T-helper 2 cell treated with Interferon-gamma antibody and Interleukin-4, amounts not matched to agents 5 μg/mL and 100 μg/mL, for 36 hours (primary cell): ENCODE results near the gene ACTR10.
"Not testable (repeated sequence)": the region's sequence is repeated elsewhere in the genome, so short reads cannot be mapped to it uniquely, and the experiment has no call there.

ENCODE experiments used
- DNase-seq: peaks from one replicate; pipeline ENCODE4 v3.0.0; 2021; ENCODE audit warnings: low spot score
- H3K27ac Mint-ChIP-seq: one replicate; pipeline ENCODE4 v1.8.0; 2021; ENCODE audit warnings: mild to moderate bottlenecking, mixed read lengths
- H3K27me3 Mint-ChIP-seq: one replicate; pipeline ENCODE4 v1.8.0; 2021; ENCODE audit warnings: low read depth, mixed read lengths
- H3K36me3 Mint-ChIP-seq: one replicate; pipeline ENCODE4 v1.8.0; 2021; ENCODE audit warnings: low read depth, mixed read lengths
- H3K4me1 Mint-ChIP-seq: one replicate; pipeline ENCODE4 v1.8.0; 2021; ENCODE audit warnings: low read depth, mixed read lengths
- H3K4me3 Mint-ChIP-seq: one replicate; pipeline ENCODE4 v1.8.0; 2022; ENCODE audit warnings: mild to moderate bottlenecking, moderate library complexity, mixed read lengths
- H3K9me3 Mint-ChIP-seq: one replicate; pipeline ENCODE4 v1.8.0; 2021; ENCODE audit warnings: mixed read lengths

Gene ACTR10

GRCh38 chr14:58244556-58245387 is 44.8 kb downstream of the ACTR10 start, which contains the start of gene PSMA3:
Gene PSMA3, plus strand, starts transcription at chr14:58244843. Its CDS starts 78 bp downstream, at chr14:58244921.
- peaks cover 1% of the 10 kb centered on the region for H3K27me3 Mint-ChIP-seq
- H3K27ac Mint-ChIP-seq: peak within 1 kb of the TSS; percentile 96
- peaks cover 14% of the 10 kb centered on the region for H3K36me3 Mint-ChIP-seq
- DNase-seq: peak; percentile 96
- H3K4me1 Mint-ChIP-seq: peaks cover 36% of the 10 kb centered on the region
- H3K4me3 Mint-ChIP-seq: peak within 1 kb of the TSS; percentile 88
- H3K9me3 Mint-ChIP-seq: no peaks in the 10 kb centered on the region

- Mint-ChIP-seq H3K4me1 (peaks cover 36% of the 10 kb centered on the region), H3K27ac (peak overlapping the region; percentile 96), H3K9me3 (no peaks in the 10 kb centered on the region), H3K36me3 (peaks cover 19% of the 10 kb centered on the region), H3K4me3 (peak overlapping the region; percentile 88), H3K27me3 (no peaks in the 10 kb centered on the region)
- DNase-seq: no peak
Measured at GRCh38 chr14:58245562-58245961, 45.6 kb downstream of the ACTR10 start.

DNA sequence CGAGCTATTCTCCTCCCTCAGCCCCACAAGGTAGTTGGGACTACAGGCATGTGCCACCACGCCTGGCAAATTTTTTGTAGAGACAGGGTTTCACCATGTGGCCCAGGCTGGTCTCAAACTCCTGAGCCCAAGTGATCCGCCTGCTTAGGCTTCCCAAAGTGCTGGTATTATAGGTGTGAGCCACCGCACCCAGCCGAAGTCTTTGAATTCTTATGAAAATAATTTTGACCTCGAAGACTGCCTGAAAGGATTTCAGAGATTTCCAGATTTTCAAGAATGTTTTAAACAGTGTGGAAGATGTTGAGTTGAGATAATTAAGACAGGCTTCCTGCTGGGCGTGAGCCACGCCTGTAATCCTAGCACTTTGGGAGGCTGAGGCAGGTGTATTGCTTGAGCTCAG is 49.7 kb downstream of the ACTR10 start:
- no peak overlapping the region for H3K4me3 Mint-ChIP-seq
- H3K9me3 Mint-ChIP-seq: no peaks in the 10 kb centered on the region
- DNase-seq: no peak
- peaks cover 40% of the 10 kb centered on the region for H3K36me3 Mint-ChIP-seq
- no peak overlapping the region for H3K27ac Mint-ChIP-seq
- peaks cover 28% of the 10 kb centered on the region for H3K4me1 Mint-ChIP-seq
- H3K27me3 Mint-ChIP-seq: no peaks in the 10 kb centered on the region

DNA sequence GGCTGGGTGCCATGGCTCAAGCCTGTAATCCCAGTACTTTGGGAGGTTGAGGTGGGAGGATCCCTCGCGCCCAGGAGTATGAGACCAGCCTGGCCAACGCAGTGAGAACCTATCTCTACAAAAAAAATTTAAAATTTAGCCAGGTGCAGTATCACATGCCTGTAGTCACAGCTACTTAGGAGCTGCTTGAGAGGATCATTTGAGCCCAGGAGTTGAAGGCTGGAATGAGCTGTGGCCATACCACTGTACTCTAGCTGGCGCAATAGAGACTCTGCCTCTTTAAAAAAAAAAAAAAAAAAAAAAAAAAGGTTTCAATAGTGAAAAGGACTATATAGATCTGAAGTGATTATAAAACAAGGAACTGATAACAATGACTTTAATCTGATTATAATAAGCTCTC is 58.2 kb downstream of the ACTR10 start:
- no peak overlapping the region for H3K4me3 Mint-ChIP-seq
- no peak overlapping the region for H3K27ac Mint-ChIP-seq
- H3K36me3 Mint-ChIP-seq: peaks cover 45% of the 10 kb centered on the region

GRCh38 chr14:58262005-58262404 is 62.1 kb downstream of the ACTR10 start:
- H3K4me3 Mint-ChIP-seq, H3K27ac Mint-ChIP-seq, H3K9me3 Mint-ChIP-seq, H3K27me3 Mint-ChIP-seq, H3K4me1 Mint-ChIP-seq, DNase-seq: not testable (repeated sequence)
- H3K36me3 Mint-ChIP-seq: peaks cover 62% of the 10 kb centered on the region

More for the DNA sequence above, 58.2 kb downstream of the ACTR10 start:
- no peak for DNase-seq
- H3K27me3 Mint-ChIP-seq: no peaks in the 10 kb centered on the region
- peaks cover 2% of the 10 kb centered on the region for H3K4me1 Mint-ChIP-seq
- H3K9me3 Mint-ChIP-seq: no peaks in the 10 kb centered on the region

- DNase-seq: no peak
- Mint-ChIP-seq H3K27me3 (no peaks in the 10 kb centered on the region), H3K9me3 (no peaks in the 10 kb centered on the region), H3K36me3 (peaks cover 64% of the 10 kb centered on the region), H3K4me3 (no peak overlapping the region), H3K4me1 (peaks cover 6% of the 10 kb centered on the region), H3K27ac (no peak overlapping the region)
Measured at GRCh38 chr14:58265401-58265800, 65.5 kb downstream of the ACTR10 start.

GRCh38 chr14:58270628-58271027 is 70.7 kb downstream of the ACTR10 start:
- H3K9me3 Mint-ChIP-seq: no peaks in the 10 kb centered on the region
- no peaks in the 10 kb centered on the region for H3K27me3 Mint-ChIP-seq
- H3K4me3 Mint-ChIP-seq: no peak overlapping the region
- H3K36me3 Mint-ChIP-seq: peaks cover 73% of the 10 kb centered on the region
- H3K27ac Mint-ChIP-seq: no peak overlapping the region
- no peak for DNase-seq
- H3K4me1 Mint-ChIP-seq: peaks cover 24% of the 10 kb centered on the region

- no peak overlapping the region for H3K27ac Mint-ChIP-seq
- no peaks in the 10 kb centered on the region for H3K9me3 Mint-ChIP-seq
- H3K4me1 Mint-ChIP-seq: peaks cover 37% of the 10 kb centered on the region
- no peak for DNase-seq
- no peaks in the 10 kb centered on the region for H3K27me3 Mint-ChIP-seq
- no peak overlapping the region for H3K4me3 Mint-ChIP-seq
- peaks cover 70% of the 10 kb centered on the region for H3K36me3 Mint-ChIP-seq
Measured at GRCh38 chr14:58272588-58273372, 72.8 kb downstream of the ACTR10 start.

- no peak for DNase-seq
- Mint-ChIP-seq H3K9me3 (no peaks in the 10 kb centered on the region), H3K27me3 (no peaks in the 10 kb centered on the region), H3K27ac (peak overlapping the region; percentile 89), H3K4me3 (peak overlapping the region; percentile 69), H3K36me3 (peaks cover 74% of the 10 kb centered on the region), H3K4me1 (peaks cover 36% of the 10 kb centered on the region)
Measured at GRCh38 chr14:58274881-58275280, 74.9 kb downstream of the ACTR10 start.

DNA sequence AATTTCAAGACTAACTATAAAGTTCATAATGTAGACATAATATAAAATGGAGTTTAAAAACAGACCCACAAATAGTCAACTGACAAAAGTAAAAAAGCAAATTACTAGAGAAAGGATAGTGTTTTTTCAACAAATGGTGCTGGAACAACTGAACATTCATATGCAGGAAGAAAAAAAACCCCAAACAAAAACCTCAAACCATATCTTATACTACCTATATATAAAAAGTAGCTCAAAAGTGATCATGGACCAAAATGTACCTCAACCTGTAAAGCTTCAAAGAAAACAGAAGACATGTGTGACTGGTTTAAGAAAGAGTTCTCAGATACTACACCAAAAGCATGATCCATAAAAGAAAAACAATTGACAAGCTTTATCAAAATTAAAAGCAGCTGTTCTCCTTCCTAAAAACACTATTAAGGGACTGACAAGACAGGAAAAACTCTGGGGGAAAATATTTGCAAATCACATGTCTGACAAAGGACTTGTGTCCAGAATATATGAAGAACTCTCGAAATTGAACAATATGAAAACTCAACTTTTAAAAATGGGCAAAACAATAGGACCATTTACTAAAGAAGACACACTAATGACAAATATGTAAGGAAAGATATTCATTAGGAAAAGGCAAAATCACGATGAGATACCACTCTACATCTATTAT is 75.7 kb downstream of the ACTR10 start:
- Mint-ChIP-seq H3K4me3 (peak overlapping the region; percentile 69), H3K36me3 (peaks cover 71% of the 10 kb centered on the region), H3K4me1 (peaks cover 37% of the 10 kb centered on the region), H3K9me3 (no peaks in the 10 kb centered on the region), H3K27ac (peak overlapping the region; percentile 89), H3K27me3 (no peaks in the 10 kb centered on the region)
- DNase-seq: no peak

GRCh38 chr14:58276208-58276607 is 76.3 kb downstream of the ACTR10 start:
- no peaks in the 10 kb centered on the region for H3K27me3 Mint-ChIP-seq
- H3K27ac Mint-ChIP-seq: peak overlapping the region; percentile 11
- no peak overlapping the region for H3K4me3 Mint-ChIP-seq
- no peak for DNase-seq
- peaks cover 72% of the 10 kb centered on the region for H3K36me3 Mint-ChIP-seq
- H3K9me3 Mint-ChIP-seq: no peaks in the 10 kb centered on the region
- peaks cover 39% of the 10 kb centered on the region for H3K4me1 Mint-ChIP-seq

DNA sequence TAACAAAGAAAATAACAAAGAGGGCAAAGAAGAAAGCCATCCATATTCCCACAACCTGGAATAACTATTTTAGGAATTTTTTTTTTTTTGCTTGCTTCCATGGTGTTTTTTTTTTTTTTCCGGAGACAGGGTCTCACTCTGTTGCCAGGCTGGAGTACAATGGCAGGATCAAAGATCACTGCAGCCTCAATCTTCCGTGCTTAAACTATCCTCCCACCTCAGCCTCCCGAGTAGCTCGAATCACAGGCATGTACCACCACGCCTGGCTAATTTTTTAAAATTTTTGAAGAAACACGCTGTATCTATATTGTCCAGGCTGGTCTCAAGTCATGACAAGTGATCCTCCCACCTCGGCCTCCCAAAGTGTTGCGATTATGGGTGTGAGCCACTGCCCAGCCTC is 78.2 kb downstream of the ACTR10 start:
- peaks cover 73% of the 10 kb centered on the region for H3K36me3 Mint-ChIP-seq
- H3K27ac Mint-ChIP-seq: no peak overlapping the region
- no peak overlapping the region for H3K4me3 Mint-ChIP-seq
- H3K9me3 Mint-ChIP-seq: no peaks in the 10 kb centered on the region
- no peaks in the 10 kb centered on the region for H3K27me3 Mint-ChIP-seq
- DNase-seq: no peak
- H3K4me1 Mint-ChIP-seq: peaks cover 56% of the 10 kb centered on the region

- peak; percentile 36 for DNase-seq
- Mint-ChIP-seq H3K9me3 (no peaks in the 10 kb centered on the region), H3K27me3 (no peaks in the 10 kb centered on the region), H3K4me3 (peak overlapping the region; percentile 67), H3K4me1 (peaks cover 49% of the 10 kb centered on the region), H3K36me3 (peaks cover 75% of the 10 kb centered on the region), H3K27ac (peak overlapping the region; percentile 90)
Measured at GRCh38 chr14:58280954-58281787, 81.2 kb downstream of the ACTR10 start.
